ENCODE measurements around the gene SCYGR5. TPM values are rescaled to one million over a fixed set of nuclear protein-coding genes. Genes with fewer than 3 reads are reported as not detected.

The SCYGR5 gene
- total and polyA plus RNA-seq, 2 of the 8 experiments (the other 6 are each of a cell fraction or from before 2014, with no cell fraction given) = not detected

GRCh38 chr2:227687189-227687588 is 20.6 kb downstream of the SCYGR5 start:
- DNase-seq (ENCODE audit: low read depth in 1 of 2, low spot score in 2 of 2) (no peak), FAIRE-seq (no peak)
- Histone ChIP-seq H2BK15ac (ENCODE audit: low read length) (no peak overlapping the region), H3K4me1 (replicated peaks in 1 of 4; ENCODE audit: control insufficient read depth in 3 of 4, insufficient read depth in 4 of 4, low read length in 3 of 4) (no peaks in the 10 kb centered on the region), H3K4me2 (ENCODE audit: insufficient read depth in 1 of 2, low read depth in 2 of 2, low read length in 2 of 2) (no peak overlapping the region), H2AFZ (ENCODE audit: low read length) (no peak overlapping the region), H2BK5ac (ENCODE audit: low read depth, low read length) (no peak overlapping the region), H4K8ac (ENCODE audit: extremely low read depth, insufficient read depth, low read length) (no peak overlapping the region), H3K27ac (ENCODE audit: low read depth, low read length) (no peak overlapping the region), H3K18ac (ENCODE audit: extremely low read depth, low read length) (no peak overlapping the region), H4K5ac (ENCODE audit: insufficient read length, low read depth, low read length) (no peak overlapping the region), H3K56ac (replicated peaks; ENCODE audit: insufficient read length, low read depth, low read length) (no peak overlapping the region), H3K9ac (replicated peaks in 1 of 4; ENCODE audit: extremely low read depth in 1 of 4, low read depth in 3 of 4, low read length in 3 of 4) (no peak overlapping the region), H2AK5ac (ENCODE audit: low read depth, low read length) (no peak overlapping the region), H2BK20ac (ENCODE audit: low read length) (no peak overlapping the region), H3K79me1 (ENCODE audit: low read depth, low read length) (no peaks in the 10 kb centered on the region), H3K23me2 (ENCODE audit: low read depth, low read length) (no peaks in the 10 kb centered on the region), H3K36me3 (ENCODE audit: control insufficient read depth in 2 of 4, insufficient read depth in 4 of 4, low read length in 3 of 4) (no peaks in the 10 kb centered on the region), H3K9me3 (ENCODE audit: insufficient read depth in 2 of 2, low read depth in 1 of 2, low read length in 1 of 2) (no peaks in the 10 kb centered on the region), H3K79me2 (ENCODE audit: control insufficient read depth in 1 of 2, insufficient read depth in 2 of 2, low read length in 2 of 2) (no peaks in the 10 kb centered on the region), H3K27me3 (replicated peaks in 1 of 4; ENCODE audit: control insufficient read depth in 3 of 4, extremely low read depth in 1 of 4, insufficient read depth in 3 of 4, low read length in 3 of 4) (no peaks in the 10 kb centered on the region), H2BK12ac (ENCODE audit: low read depth, low read length) (no peak overlapping the region), H4K20me1 (replicated peaks in 1 of 2; ENCODE audit: control insufficient read depth in 1 of 2, insufficient read depth in 2 of 2, low read length in 2 of 2) (no peaks in the 10 kb centered on the region), H4K91ac (replicated peaks; ENCODE audit: insufficient read length, low read length) (no peak overlapping the region), H3K14ac (ENCODE audit: insufficient read length) (no peak overlapping the region), H2BK120ac (replicated peaks; ENCODE audit: low read depth, low read length) (no peak overlapping the region), H3K4me3 (ENCODE audit: extremely low read depth in 1 of 4, insufficient read depth in 2 of 4, low read depth in 3 of 4, low read length in 4 of 4) (no peak overlapping the region), H3K23ac (ENCODE audit: insufficient read length) (no peak overlapping the region), H3K4ac (replicated peaks; ENCODE audit: insufficient read length, low read depth, low read length) (no peak overlapping the region)
- TF ChIP-seq PHF8 (conservative IDR thresholded peaks at IDR 0.05; ENCODE audit: low read depth, low read length) = no peak
- TF ChIP-seq SP2 (IDR thresholded peaks at IDR 0.05; ENCODE audit: low read length) = no peak
- no peak for TF ChIP-seq GTF2F1 (IDR thresholded peaks at IDR 0.05; ENCODE audit: borderline replicate concordance, low read depth, low read length)
- TF ChIP-seq BACH1 (IDR thresholded peaks at IDR 0.05; ENCODE audit: low read length) = no peak
- TF ChIP-seq KDM5A (IDR thresholded peaks at IDR 0.05; ENCODE audit: low read length) = no peak
- no peak for TF ChIP-seq SIX5 (IDR thresholded peaks at IDR 0.05; ENCODE audit: low read depth, low read length)
- no peak for TF ChIP-seq USF2 (IDR thresholded peaks at IDR 0.05; ENCODE audit: low read length)
- no peak for TF ChIP-seq MAX (IDR thresholded peaks at IDR 0.05)
- TF ChIP-seq SP4 (IDR thresholded peaks at IDR 0.05; ENCODE audit: low read length) = no peak
- no peak for TF ChIP-seq CTCF (IDR thresholded peaks at IDR 0.05; ENCODE audit: control extremely low read depth in 1 of 3, insufficient read depth in 1 of 3, low read depth in 1 of 3, low read length in 3 of 3)
- no peak for TF ChIP-seq EZH2 (IDR thresholded peaks at IDR 0.05; ENCODE audit: low read depth, low read length, severe bottlenecking)
- ChIA-PET CTCF (ENCODE audit: partially characterized antibody) (no interaction called here), POLR2A (ENCODE audit: partially characterized antibody) (no interaction called here)
- WGBS, 2 experiments (ENCODE audit: extremely low coverage in 1 of 2, insufficient coverage in 1 of 2, insufficient read length in 1 of 2, insufficient replicate concordance in 2 of 2, low coverage in 1 of 2, low lambda C conversion rate in 2 of 2, missing lambda C conversion rate in 1 of 2) = 90% methylated on average over 3 of the region's 3 CpGs; no CpG with 5 or more reads in 1 of the 2 experiments
